HCEC 1CT (cell line): ENCODE results near the gene KRTAP10-7.
"Not testable (repeated sequence)": the region's sequence is repeated elsewhere in the genome, so short reads cannot be mapped to it uniquely, and the experiment has no call there.

Experiments
- DNase-seq: peaks from one replicate; pipeline ENCODE4 v3.0.0-alpha.2; 2017

The KRTAP10-7 gene

DNA sequence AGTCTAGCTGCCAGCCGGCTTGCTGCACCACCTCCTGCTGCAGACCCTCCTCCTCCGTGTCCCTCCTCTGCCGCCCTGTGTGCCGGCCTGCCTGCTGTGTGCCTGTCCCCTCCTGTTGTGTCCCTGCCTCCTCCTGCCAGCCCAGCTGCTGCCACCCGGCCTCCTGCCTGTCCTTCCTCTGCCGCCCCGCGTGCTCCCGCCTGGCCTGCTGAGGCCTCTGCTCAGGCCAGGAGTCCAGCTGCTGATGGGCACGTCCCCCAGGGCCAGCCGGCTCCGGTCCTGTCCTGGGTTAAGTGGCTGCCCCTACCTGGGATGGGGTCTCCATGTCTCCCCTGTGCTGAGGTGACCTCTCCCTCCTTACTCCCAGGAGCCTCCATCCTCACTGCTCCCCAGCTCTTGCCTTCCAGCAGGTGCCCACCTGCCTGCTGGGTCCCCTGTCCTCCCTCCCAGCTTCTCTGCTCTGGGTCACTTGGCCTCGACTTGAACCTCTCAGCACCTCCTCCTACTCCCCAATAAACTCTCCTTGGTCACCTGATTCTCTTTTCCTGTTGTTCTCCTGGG lies 12.4 kb downstream of the KRTAP10-7 start:
- no peak for DNase-seq

DNA sequence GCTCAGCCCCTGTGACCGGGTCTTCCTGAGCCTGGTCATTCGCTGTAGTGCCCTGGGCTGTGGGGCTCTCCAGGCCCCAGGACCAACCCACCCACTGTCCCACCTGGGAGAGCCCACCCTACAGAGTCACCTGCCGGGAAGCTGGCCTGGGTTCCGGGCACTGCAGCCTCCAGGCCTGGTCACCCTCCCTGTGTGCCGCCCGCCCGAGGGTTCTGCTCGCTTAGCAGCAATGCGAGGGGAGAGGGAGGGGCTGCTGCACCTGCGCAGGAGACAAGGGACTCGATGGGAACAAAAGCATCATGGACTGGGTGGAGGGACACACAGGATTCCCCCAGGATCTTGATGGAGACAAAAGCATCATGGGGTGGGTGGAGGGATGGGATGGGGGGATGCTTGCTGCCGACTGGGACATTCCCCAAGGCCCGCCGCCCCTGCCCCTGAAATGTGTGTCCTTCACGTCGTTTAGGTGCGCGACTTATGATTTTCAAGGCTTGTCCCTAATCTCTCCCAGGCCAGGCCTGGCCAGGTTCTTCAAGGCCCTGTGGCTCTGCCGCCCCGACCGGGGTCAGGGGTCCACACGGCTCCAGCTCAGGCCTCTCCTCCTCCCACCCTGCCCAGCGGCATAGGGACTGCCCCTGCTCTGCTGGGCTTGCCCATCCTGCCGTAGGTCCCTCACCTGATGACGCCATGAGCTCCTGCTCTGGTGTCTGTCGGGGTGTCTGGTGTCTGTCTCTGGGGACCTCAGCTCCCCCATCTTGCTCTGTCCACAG lies 13.2 kb downstream of the KRTAP10-7 start:
- no peak for DNase-seq

DNA sequence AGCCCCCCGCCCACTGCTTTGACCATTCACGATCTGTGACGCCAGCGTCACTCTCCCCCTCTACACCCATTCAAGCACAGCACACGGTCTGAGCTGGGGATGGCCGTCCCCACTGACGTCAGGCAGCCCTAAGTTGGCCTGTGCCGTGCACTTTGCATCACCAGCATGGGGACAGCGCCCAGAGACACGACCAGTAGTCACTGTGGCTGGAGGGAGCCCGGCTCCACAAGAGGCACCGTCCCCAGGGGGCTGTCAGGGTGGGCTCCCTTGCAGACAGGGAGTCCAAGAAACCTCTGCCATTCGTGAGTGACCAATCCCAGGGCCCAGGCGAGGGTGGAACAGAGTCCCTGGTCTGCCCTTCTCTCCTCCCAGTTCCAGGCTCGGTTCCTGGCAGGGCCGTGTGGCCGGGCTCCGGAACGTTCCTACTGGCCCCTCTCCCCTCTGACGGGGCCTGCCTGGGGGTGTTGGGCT lies 13.8 kb downstream of the KRTAP10-7 start:
- no peak for DNase-seq

DNA sequence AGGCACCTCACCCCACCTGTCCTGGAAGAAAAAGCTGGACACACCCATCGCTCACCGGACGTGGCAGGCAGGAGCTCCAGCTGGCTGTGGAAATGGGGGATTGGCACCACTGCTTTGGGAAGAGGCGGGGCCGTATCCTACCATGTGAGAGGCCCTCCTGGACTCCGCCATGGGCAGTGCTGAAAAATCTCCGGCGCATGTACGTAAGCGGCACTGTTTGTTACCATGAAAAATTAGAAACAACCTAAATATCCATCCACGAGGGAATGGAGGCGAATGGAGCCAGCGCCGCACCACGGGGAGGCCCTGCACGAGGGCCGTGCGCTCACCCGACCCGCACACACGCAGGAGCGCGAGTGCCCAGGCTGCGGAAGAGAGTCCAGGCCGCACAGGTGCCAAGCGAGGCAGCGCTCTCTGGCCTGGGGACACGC lies 14.6 kb downstream of the KRTAP10-7 start:
- DNase-seq = no peak

DNA sequence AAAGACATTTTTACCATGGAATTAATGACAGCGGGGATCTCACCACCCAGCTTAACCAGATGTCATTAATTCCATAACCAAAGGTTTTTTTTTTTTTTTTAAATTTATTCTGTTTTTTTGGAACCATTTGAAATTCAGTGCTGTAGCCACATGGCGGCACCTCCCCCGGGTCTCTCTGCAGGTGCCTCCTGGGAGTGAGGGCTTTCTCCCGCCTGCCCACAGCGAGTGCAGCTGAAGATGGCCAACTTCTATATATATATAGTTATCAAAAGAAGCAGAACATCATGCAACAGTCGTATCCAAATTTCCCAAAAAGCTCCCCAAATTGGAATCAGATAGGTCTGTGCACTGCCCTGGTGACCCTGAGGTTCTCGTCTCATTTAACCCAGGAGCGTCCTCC lies 15.1 kb downstream of the KRTAP10-7 start:
- DNase-seq = no peak

DNA sequence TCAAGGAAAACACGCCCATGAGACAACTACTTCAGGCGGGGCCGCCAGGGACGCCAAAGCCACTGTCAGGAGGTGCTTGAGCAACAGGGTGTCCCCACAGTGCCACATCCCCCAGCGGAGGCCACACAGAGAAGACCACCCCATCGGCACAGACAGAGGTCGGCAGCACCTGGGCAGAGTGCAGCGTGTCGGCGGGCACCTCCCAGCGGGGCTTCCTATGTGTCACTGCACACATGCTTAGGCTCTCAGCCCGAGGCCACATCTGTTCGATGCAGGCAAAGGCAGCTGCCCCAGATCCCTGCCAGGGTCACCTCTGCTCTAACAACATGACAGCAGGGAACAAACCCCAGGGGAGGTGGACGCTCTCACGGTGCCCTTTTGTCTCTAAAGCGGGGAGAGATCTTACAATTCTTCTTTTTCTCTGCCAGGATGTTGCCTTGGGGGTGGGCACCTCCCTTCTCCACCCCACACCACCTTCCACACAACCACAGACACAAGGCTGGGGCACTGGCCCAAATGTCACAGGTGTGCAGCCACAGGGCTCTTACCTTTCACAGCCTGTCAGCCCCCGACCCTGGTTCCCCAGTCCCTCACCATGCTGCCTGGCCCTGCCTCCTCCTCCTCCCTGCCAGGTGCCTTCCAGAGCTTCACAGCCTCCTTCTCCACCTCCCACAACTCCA lies 15.7 kb downstream of the KRTAP10-7 start:
- DNase-seq = no peak

DNA sequence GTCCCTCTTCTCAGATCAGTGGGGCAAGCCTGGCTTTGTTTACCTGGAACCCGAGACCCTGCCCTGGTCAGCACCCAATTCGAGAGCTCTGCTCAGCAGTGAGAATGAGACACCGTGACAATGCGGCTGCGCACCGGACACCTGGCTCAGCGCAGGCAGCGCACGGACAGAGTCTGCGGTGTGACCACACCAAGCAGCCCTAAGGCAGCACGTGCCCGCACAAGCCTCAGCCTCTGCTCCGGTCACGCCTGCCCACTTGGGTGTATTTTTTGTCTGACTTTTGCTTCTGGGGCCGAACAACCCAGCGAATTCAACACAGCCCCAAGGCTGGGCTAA lies 16.2 kb downstream of the KRTAP10-7 start:
- DNase-seq = no peak

DNA sequence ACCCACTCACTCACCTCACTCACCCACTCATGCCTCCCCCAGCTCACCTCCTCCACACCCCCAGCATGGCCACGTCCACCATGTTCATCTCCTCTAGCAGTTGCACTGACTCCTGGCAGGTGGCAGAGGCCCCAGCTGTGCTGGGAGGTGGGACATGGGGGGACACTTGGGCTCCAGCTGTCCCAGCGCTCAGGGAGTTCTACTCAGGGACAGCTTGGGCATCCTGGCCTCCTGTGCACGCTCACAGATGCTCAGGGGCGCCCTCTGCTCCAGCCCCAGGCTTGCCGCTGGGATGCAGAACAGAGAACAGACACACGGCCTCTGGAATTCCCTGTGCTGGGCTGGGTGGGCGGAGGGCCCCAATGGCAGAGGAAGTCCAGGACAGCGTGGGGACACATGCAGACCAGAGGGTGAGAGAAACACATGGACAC lies 16.7 kb downstream of the KRTAP10-7 start:
- no peak for DNase-seq

DNA sequence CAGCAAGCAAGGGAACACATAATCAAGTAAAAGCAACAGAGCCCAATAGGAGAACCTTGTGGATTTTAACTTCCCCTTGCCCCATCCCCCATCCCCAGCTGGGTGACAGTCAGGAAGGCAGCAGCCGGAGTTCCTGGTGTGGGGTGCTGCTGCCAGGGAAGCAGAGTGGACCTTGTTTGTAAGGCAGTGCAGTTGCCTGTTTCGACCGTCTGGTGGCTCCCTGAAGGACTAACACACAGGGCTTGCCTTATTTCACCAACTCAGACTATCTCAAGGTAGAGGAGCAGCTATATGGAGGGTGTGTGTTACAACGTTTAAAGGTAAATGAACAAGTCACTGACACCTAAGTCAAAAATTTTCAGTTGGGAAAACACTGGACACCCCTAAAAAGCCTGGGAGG lies 18.1 kb downstream of the KRTAP10-7 start:
- DNase-seq = no peak

DNA sequence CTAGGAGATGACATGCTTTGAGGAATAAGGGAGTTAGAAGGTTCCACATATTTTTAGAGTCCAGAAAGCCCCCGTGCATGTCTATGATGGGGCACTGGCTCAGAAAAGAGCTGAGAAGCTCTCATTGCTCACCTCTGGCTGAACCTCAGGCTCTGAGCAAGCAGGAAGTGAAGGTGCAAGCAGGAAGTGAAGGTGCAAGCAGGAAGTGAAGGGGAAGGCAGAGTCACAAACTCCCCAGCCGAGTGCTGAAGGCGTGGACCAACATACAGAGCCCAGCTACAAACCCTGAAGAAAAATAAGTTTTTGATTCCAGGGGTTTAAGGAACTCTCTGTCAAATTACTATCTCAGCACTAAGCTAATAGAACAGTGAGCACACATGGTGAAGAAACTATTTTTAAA lies 18.5 kb downstream of the KRTAP10-7 start:
- no peak for DNase-seq

DNA sequence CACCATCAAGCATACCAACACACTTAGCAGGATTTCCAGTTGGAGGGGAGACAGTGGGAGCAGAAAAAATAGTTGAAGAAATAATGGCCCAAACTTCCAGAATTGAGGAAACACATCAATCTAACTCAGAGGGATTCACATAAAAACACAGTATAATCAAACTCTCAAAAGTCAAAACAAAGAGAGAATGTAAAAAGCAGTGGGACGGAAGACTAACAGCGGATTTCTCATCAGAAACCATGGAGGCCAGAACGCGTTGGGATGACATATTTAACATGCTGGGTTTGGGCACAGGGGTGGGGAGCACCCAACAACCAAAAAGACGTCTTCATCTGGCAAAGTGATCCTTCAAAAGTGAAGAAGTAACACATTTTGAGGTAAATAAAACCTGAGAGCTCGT lies 19.5 kb downstream of the KRTAP10-7 start:
- no peak for DNase-seq

DNA sequence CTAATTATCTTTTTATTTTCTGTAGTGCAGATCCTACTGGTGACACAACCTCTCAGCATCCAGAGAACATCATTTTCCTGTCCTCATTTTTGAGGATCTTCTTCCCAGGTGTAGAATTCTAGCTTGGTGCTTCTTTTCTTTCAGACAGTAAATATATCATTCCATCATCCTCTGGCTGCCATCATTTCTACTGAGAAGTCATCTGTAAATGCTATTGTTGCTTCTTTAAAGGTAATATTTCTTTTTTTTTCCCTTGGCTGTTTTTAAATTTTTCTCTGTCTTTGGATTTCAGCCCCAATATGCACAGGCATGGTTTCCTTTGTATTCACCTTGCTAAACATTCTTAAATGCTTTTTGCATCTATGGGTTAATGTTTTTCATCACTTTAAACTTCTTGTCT lies 23.2 kb downstream of the KRTAP10-7 start:
- no peak for DNase-seq

DNA sequence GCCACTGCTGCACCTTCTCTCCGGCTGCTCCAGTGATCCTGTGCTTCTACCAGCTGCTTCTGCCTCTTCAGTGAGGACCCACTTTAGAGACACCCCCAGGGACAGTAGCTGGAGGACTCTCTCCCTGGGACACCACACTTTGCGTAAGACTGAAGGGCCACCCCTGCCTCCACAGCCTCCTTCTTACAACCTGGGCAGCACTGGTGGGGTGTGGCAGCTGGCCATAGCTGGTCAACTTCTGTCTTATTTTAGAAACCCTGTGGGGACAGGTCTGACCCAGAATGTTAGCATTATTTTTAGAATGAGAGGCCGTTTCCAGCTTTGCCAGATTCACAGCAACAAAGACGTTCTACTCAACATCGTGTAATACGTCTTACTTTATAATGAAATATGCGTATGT lies 25.4 kb downstream of the KRTAP10-7 start:
- DNase-seq = no peak

DNA sequence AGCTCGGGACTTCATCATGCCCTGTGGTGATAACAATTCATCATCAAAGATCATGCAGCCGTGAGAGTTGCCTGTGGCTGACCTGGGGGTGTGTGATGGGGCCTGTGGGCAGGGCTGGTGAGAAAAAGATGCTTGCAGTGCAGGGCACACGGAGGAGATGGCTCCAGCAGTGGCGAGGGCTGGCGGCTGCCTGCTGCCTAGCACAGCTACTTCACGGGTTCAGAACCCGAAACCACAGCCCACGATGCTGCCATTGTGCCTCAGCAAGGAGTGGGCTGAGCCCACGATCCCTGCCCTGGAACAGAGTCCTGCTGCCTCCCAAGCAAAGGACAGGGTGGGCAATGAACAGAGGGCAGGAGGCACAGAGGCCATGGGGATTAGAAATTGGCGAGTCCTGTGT lies 25.9 kb downstream of the KRTAP10-7 start:
- DNase-seq = no peak

DNA sequence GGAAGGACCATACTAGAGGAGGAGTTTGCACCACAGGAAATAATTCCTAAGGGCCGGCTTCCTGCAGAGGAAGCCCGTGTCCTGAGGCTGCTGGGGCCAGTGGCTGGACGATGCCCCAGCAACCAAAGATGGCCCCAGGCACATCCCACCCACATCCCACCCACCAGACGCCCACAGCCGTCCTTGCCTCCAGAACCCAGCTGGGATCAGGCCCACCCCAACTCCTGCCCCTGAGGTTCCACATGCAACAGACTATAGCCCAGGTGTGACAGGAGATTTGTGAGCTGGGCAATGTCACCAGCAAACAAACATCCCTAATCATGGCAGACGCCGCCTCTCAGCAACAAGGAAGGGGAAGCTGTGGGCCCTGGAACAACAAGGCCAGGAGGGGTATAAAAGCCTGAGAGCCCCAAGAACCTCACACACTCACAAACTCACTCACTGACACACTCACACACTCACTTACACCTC lies 26.3 kb downstream of the KRTAP10-7 start, which contains the start of gene KRTAP10-9:
Gene KRTAP10-9, plus strand, starts transcription at position 421 of the 471 bp plus-strand sequence. CDS start 79 bp downstream, outside the sequence.
- no peak for DNase-seq

DNA sequence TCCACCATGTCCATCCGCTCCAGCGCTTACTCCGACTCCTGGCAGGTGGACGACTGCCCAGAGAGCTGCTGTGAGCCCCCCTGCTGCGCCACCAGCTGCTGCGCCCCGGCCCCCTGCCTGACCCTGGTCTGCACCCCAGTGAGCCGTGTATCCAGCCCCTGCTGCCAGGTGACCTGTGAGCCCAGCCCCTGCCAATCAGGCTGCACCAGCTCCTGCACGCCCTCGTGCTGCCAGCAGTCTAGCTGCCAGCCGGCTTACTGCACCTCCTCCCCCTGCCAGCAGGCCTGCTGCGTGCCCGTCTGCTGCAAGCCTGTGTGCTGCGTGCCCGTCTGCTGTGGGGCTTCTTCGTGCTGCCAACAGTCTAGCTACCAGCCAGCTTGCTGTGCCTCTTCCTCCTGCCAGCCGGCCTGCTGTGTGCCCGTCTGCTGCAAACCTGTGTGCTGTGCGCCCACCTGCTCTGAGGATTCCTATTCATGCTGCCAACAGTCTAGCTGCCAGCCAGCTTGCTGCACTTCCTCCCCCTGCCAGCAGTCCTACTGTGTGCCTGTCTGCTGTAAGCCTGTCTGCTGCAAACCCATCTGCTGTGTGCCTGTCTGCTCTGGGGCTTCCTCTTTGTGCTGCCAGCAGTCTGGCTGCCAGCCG lies 26.9 kb downstream of the KRTAP10-7 start:
- not testable (repeated sequence) for DNase-seq

DNA sequence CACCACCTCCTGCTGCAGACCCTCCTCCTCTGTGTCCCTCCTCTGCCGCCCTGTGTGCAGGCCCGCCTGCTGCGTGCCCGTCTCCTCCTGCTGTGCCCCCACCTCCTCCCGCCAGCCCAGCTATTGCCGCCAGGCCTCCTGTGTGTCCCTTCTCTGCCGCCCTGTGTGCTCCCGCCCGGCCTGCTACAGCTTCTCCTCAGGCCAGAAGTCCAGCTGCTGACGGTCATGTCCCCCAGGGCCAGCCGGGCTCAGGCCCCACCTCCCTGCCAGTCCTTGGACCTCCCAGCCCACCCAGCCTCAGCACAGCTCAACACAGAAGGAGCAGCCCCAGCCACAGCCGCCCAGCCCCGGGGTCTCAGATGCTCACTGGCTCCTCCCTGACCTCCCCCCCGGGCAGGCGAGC lies 27.4 kb downstream of the KRTAP10-7 start:
- not testable (repeated sequence) for DNase-seq

DNA sequence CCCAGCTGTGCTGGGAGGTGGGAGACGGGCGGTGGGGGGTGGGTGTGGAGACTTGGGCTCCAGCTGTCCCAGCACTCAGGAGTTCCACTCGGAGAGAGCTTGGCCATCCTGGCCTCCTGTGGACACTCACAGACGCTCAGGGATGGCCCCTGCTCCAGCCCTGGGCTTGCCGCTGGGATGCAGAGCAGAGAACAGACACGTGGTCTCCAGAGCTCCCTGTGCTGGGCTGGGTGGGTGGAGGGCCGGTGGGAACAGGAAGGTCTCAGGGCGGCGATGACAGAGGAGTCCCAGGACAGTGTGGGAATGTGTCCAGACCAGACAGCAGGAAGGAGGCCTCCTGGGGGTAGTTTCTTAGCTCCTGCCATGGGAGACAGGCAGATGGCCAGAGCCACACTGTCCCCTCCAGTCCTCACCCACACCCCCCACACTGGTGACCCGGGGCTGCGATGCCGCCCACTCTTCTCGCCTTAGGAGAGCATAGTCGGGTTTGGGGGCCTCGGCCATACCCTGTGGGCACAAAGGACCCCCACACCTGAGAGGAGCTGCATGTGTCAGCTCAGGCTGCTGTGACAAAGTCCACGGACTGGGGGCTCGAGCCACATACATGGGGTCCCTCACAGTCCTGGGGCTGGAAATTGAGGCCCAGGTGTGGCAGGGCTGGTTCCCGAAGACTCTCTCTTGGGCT lies 28.5 kb downstream of the KRTAP10-7 start:
- no peak for DNase-seq

DNA sequence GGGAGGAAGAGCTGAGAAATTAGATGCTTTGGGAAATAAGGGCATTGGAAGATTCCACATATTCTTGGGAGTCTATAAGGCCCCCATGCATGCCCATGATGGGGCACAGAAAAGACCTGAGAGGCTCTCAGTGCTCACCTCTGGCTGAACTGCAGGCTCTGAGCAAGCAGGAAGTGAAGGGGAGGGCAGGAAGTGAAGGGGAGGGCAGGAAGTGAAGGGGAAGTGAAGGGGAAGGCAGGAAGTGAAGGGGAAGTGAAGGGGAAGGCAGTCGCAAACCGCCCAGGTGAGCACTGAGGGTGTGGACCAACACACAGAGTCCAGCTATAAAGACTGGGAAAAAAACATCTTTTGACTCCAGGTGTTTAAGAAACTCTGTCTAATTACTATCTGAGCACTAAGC lies 30.0 kb downstream of the KRTAP10-7 start:
- no peak for DNase-seq

DNA sequence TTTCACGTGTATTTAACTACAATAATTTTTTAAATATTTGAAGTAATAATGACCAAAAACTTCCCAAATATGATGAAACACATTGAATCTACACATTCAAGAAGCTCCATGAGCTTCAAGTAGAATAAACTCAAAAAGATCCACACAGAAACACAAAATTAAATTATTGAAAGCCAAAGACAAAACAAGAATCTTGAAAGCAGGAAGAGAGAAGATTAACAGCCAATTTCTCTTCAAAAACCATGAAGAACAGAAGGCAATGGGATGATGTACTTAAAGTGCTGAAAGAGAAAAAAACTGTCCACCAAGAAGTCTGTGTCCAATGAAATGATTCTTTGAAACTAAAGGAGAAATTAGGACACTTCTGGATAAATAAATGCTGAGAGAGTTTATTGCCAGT lies 31.7 kb downstream of the KRTAP10-7 start:
- DNase-seq = no peak

DNA sequence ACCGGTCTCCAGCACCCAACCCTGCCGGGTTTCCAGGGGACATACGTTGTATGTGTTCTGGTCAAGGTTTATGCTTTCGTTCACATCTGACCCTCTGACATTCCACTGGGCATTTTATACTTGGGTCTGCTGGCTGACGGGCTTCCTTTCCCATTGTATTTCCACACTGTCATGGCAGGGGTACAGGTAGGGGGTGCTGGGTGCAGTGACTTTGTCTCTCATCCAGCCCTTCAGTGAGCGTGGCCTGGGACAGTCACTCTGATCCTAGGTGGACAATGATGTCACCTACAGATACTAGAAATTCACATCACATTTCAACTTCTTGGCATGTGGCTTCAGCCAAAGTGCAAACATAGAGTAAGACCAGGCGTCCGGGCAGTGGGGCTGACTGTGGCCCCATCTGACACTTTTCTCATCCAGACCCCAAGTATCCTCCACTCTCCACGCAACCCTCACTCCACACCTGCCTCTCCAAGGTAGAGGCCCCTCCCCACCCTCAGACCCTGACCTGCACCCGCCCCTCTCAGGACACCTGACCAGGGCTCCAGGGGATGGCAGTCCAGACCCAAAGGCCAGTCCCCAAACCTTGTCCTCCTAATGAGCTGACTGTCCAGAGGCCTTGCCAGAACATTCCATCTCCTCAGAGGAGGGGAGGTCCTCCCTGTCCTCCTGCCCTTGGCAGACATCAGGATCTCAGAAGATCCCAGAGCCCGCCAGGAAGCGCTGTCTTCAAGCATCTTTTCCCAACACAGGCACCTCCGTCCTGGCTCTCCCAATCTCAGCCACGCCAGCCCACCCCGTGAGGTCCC lies 36.0 kb downstream of the KRTAP10-7 start:
- no peak for DNase-seq
